Hypothalamus (tissue), 51 donors: ENCODE results near the gene NHERF2.

Source experiments
- DNase-seq, 51 donors: peaks; one replicate each; lab custom pipeline; 2025; lab: John Stamatoyannopoulos, UW

Gene NHERF2

DNA sequence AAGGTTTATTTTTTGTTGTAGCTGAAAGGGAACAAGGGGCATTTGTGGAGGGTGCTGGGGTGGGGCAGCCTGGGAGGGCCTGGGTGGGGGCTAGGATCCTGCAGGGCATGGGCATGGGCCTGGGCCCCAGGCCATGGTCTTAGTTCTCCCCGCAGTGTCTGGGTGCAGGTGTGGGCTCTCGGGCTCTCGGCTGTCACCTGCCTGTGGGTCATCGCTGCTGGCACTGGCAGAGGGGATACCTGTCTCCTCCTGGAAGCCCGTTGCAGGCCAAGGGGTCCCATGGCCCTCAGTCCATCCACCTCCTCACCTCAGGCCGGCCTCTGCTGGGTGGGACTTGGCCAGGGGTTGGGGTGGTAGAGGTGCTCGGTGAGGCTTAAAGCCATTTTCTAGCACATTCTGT lies 51.4 kb downstream of the NHERF2 start:
- no peak for DNase-seq

DNA sequence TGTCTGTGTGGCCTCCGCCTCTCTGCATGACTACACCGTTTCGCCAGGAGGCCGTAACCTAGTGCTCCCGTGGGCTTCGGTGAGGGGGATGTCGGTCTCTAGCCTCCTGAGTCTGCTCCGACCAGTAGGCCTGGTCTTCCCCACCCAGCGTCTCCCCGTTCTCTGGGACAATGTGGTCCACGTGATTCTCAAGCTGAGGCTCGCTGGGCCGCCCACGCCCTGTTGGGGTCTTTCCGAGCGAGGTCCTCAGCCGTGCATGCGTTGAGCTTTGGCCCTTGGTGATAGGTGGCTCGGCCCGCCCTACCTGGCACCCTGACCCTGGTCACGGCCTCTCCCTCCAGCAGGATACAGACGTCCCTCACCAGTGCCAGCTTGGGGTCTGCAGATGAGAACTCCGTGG lies 52.0 kb downstream of the NHERF2 start:
- no peak for DNase-seq

GRCh38 chr16:2079311-2079800 lies 52.7 kb downstream of the NHERF2 start:
- DNase-seq = no peak

DNA sequence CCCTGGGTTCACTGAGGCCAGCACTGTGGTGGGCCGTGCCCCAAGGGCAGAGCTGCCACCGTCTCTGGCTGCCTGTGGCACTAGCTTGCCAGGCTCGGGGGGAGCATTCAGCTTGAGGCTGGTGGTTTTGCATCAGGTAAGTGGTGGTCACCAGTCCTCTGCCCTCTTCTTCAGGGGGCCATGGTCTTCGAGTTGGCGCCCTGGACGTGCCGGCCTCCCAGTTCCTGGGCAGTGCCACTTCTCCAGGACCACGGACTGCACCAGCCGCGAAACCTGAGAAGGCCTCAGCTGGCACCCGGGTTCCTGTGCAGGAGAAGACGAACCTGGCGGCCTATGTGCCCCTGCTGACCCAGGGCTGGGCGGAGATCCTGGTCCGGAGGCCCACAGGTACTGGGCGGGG lies 53.3 kb downstream of the NHERF2 start:
- no peak for DNase-seq

- DNase-seq = no peak
These were observed 54.7 kb downstream of the NHERF2 start for GRCh38 chr16:2081201-2082084.

- DNase-seq = no peak
These were observed 55.7 kb downstream of the NHERF2 start for GRCh38 chr16:2082171-2082982.

DNA sequence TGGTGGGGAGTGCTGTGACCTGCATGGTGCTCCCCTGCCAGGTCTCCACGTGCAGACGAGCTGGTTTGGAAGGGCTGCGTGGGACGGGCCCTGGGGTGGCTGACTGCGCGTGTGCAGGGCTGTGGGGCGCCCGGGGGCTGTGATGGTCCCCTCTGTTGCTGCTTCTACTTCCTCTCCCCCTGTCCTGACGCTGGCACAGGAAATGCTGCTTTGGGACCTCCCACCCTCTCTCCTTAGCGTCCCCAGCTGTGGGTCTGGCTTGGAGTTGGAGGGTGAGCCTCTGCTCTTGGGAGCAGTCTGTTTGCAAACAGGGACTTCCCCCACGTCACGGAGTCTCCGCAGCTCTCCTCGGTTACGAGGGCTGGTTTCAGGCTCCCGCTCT lies 56.3 kb downstream of the NHERF2 start:
- DNase-seq = no peak

GRCh38 chr16:2083409-2083808 lies 56.7 kb downstream of the NHERF2 start:
- DNase-seq = no peak

GRCh38 chr16:2083876-2084780 lies 57.4 kb downstream of the NHERF2 start:
- no peak for DNase-seq

DNA sequence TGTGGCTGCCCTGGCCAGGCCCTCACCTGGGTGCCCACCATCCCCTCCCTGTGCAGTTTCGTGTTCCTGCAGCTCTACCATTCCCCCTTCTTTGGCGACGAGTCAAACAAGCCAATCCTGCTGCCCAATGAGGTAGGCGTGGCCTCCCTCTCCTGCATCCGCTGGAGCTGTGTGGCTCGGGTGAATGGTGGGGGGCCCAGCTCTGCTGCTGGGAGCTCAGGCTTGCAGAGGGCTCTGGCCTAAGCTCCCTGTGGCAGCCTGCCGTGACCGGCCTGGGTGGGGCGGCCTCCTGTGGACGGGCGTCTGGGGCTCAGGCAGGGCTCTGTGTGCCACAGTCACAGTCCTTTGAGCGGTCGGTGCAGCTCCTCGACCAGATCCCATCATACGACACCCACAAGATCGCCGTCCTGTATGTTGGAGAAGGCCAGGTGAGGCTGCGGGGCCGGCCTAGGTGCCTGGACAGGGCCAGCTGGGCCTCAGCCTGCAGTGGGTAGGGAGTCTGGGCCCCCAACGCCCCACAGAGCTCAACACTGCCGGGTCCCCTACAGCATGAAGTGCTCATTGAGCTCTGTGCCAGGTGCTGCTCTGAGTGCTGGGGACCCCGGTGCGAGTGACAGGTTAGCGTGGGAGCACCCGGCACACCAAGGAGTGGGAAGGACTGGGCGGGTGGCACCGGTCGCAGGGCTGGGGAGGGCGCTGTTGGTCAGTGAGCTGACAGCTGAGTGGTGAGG lies 58.4 kb downstream of the NHERF2 start:
- DNase-seq = no peak

DNA sequence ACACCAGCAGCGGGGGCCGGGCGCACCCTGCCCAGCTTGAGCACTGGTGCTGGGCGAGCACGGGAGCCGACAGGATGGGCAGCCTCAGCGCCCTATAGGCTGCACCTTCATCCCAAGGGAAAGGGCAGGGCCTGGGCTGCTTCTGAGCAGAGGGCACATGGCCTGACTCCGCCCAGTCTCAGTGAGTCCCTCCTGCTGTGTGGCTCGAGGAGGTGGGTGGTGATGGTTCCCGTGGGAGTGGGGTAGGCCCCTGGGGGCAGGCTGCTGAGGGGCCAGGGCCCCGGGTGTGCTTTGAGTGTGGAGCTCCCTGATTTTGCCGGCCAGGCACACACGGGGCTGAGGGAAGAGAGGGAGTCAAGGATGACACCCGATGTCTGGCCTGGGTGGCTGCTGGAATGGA lies 59.0 kb downstream of the NHERF2 start:
- DNase-seq = no peak

DNA sequence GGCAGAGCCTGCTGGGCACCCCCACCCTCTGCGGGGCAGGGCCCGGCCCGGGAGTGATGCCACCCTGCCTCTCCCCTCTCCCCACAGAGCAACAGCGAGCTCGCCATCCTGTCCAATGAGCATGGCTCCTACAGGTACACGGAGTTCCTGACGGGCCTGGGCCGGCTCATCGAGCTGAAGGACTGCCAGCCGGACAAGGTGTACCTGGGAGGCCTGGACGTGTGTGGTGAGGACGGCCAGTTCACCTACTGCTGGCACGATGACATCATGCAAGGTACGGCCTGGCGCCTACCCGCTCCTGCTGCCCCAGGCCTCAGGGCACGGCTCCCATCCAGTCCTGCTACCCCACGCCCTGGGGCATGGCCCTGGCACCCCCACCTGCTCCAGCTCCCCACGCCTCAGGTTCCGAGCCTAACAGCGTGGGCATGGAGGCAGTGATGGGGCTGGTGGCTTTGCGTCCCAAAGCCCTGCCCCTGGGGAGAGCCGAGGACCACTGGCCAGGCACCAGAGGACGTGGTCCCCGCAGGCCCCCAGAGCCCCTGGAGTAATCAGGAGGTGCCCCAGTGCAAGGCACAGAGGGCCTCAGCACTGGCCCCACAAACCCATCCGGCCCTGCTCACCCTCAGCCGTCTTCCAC lies 59.5 kb downstream of the NHERF2 start:
- DNase-seq = no peak

DNA sequence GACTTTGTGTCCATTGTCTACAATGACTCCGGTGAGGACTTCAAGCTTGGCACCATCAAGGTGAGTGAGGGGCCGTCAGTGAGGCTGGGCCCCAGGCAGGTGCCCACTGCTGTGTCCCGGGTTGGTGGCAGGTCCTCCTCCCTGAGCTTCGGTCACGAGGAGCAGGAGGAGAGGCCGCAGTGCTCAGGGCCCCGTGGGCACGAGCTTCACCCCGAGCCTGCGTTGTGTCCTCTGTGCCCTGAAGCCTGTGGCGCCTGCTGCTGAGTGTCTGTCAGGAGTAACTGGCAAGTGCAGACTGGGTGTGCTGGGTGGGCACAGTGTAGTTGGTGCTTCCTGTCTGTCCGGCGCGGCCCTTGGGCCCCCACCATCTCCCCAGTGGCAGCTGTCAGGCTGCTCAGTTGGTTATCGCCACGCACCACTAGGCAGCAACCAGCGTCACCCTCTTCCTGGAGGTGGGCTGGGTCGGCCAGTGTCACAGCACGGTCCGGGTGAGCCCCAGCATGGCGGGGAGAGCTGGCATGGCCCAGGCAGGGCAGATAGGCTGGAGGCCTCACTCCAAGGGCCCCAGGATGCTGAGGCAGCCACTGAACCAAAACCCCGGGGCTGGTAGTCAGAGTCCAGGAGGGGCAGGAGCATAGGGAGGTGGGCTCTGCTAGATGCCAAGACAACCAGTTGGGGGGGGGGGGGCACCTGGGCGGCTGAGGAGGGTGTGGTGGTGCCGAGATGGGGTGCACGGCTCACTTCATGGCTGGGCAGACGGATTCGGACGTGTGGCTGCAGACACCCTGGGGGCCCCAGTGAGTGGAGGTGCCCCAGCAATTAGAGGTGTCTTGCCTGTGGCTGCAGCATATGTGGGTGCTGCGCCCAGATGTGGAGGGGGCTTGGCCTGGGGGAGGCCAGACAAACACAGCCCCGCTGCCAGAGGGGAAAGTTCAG lies 60.4 kb downstream of the NHERF2 start:
- DNase-seq = no peak

- no peak for DNase-seq
These were observed 61.3 kb downstream of the NHERF2 start for GRCh38 chr16:2087748-2088631.
